Measurements from ENCODE around the gene CLDN5.

DNA sequence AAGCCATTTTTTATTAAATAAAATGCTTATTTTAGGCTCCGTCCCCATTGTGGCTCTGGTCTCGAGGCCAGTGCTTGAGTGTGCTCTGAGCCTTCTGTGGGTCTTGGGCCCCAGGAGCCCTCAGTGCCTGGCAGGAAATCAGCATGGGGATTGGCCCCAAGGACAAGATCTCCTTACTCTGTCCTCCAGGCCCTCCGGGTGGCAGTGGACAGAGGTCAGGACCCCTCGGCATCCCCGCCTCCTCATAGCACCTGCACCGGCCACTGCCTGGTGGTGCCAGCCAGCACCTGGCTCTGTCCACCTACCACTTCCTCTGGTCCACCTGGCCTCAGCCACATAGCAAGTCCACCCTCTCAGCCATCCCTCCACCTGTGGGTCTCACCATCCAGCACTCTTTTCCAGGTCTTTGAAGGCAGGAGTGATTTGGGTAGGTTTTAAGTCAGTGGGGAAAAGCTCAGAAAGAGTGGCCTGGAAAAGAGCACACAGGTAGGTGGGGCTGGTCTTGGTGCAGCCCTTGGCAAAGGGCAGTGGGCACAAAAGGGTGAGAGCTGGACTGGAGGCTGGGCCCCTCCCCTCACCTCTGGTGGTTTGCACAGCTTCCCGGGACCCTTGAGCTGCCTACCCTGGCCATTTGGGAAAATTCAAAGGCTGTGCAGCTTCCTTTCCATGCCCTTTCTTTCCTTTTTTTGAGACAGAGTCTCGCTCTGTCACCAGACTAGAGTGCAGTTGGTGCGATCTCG, 3.5 kb downstream of the CLDN5 start:
- TF ChIP-seq, protein P1, sequence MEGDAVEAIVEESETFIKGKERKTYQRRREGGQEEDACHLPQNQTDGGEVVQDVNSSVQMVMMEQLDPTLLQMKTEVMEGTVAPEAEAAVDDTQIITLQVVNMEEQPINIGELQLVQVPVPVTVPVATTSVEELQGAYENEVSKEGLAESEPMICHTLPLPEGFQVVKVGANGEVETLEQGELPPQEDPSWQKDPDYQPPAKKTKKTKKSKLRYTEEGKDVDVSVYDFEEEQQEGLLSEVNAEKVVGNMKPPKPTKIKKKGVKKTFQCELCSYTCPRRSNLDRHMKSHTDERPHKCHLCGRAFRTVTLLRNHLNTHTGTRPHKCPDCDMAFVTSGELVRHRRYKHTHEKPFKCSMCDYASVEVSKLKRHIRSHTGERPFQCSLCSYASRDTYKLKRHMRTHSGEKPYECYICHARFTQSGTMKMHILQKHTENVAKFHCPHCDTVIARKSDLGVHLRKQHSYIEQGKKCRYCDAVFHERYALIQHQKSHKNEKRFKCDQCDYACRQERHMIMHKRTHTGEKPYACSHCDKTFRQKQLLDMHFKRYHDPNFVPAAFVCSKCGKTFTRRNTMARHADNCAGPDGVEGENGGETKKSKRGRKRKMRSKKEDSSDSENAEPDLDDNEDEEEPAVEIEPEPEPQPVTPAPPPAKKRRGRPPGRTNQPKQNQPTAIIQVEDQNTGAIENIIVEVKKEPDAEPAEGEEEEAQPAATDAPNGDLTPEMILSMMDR (IDR thresholded peaks at IDR 0.05): no peak
- no peak for TF ChIP-seq EZH2 (IDR thresholded peaks at IDR 0.05; ENCODE audit: borderline replicate concordance, insufficient read depth, low read depth, low read length, poor library complexity, severe bottlenecking)
